Thyroid gland (tissue), 4 donors: Measurements from ENCODE around the gene STPG1.

Source experiments
- POLR2A ChIP-seq, 2 donors: fragments of 450-650 bp; IDR thresholded peaks; one replicate each; pipeline ENCODE4 v1.6.1; 2017; ENCODE audit warnings: antibody characterized with exemption in 2 of 2, mild to moderate bottlenecking in 2 of 2, moderate library complexity in 1 of 2
- TF ChIP-seq, protein P1 (sequence below), 6 experiments: fragments of 200-600 bp in 3 of 6; fragments of 450-650 bp in 3 of 6; sonication (generic) in 3 of 6; IDR thresholded peaks; one replicate each; pipeline ENCODE4 v1.5.1; 2016 to 2019; ENCODE audit warnings: antibody characterized with exemption in 6 of 6, mild to moderate bottlenecking in 2 of 6, inconsistent platforms in 1 of 6, moderate library complexity in 1 of 6

DNA sequence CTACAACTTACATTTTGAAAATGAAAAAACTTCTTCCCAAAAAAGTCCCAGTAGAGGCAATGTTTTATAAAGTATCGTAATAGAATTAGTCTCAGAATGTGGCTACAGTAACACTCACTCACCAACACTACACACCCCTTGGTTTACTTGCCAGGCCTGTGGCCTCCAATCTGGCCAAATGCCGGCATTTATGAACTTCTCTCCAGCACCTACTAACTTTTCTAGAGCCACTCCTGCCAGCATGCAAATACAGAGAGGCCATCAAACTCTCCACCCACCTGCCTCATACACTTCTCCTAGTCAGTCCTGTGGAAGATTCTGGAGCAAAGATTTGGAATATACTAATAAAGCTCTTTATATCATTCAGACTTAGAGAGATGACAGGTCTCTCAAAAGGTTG lies 32.3 kb downstream of the STPG1 start:
- TF ChIP-seq, protein P1, sequence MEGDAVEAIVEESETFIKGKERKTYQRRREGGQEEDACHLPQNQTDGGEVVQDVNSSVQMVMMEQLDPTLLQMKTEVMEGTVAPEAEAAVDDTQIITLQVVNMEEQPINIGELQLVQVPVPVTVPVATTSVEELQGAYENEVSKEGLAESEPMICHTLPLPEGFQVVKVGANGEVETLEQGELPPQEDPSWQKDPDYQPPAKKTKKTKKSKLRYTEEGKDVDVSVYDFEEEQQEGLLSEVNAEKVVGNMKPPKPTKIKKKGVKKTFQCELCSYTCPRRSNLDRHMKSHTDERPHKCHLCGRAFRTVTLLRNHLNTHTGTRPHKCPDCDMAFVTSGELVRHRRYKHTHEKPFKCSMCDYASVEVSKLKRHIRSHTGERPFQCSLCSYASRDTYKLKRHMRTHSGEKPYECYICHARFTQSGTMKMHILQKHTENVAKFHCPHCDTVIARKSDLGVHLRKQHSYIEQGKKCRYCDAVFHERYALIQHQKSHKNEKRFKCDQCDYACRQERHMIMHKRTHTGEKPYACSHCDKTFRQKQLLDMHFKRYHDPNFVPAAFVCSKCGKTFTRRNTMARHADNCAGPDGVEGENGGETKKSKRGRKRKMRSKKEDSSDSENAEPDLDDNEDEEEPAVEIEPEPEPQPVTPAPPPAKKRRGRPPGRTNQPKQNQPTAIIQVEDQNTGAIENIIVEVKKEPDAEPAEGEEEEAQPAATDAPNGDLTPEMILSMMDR (IDR thresholded peaks at IDR 0.05), result no peak
- TF ChIP-seq POLR2A (IDR thresholded peaks at IDR 0.05), result no peak
